SK-N-SH (cell line): ENCODE results near the gene PITPNB.

Experiments
- CHD2 ChIP-seq: fragments of 150-350 bp; IDR thresholded peaks from 2 replicates; pipeline ENCODE4 v1.6.1; 2018; ENCODE audit warnings: low read length; ENCODE audit not compliant: partially characterized antibody
- EP300 ChIP-seq, 2 experiments: IDR thresholded peaks; 2 replicates each; pipeline versions ENCODE4 v1.4.0 to v1.6.1; 2012; ENCODE audit warnings: borderline replicate concordance in 1 of 2, low read depth in 1 of 2, low read length in 1 of 2
- MEF2A ChIP-seq: IDR thresholded peaks from 2 replicates; pipeline ENCODE4 v1.4.0; 2012; ENCODE audit warnings: low read depth, borderline replicate concordance
- NFIC ChIP-seq: IDR thresholded peaks from 2 replicates; pipeline ENCODE4 v1.4.0; 2012; ENCODE audit warnings: borderline replicate concordance
- NRF1 ChIP-seq: IDR thresholded peaks from 2 replicates; pipeline ENCODE4 v1.6.1; 2012; ENCODE audit warnings: low read depth, mild to moderate bottlenecking, low read length
- POLR2AphosphoS5 ChIP-seq: IDR thresholded peaks from 2 replicates; pipeline ENCODE4 v1.6.1; 2012; ENCODE audit warnings: low read depth, low read length
- RAD21 ChIP-seq: IDR thresholded peaks from 2 replicates; pipeline ENCODE4 v1.6.1; 2012; ENCODE audit warnings: mild to moderate bottlenecking, low read length
- SIN3A ChIP-seq: IDR thresholded peaks from 2 replicates; pipeline ENCODE4 v1.6.1; 2012; ENCODE audit warnings: low read depth, mild to moderate bottlenecking, low read length, moderate library complexity, borderline replicate concordance
- TAF1 ChIP-seq: IDR thresholded peaks from 2 replicates; pipeline ENCODE4 v1.6.1; 2012; ENCODE audit warnings: low read depth, mild to moderate bottlenecking, low read length, moderate library complexity, borderline replicate concordance
- TCF12 ChIP-seq: IDR thresholded peaks from 2 replicates; pipeline ENCODE4 v1.4.0; 2012
- TEAD4 ChIP-seq: IDR thresholded peaks from 2 replicates; pipeline ENCODE4 v1.4.0; 2012; ENCODE audit warnings: mild to moderate bottlenecking, borderline replicate concordance; ENCODE audit not compliant: insufficient read depth
- TF ChIP-seq, protein P1 (sequence below): fragments of 200-600 bp; sonication (generic); IDR thresholded peaks from 2 replicates; pipeline ENCODE4 v1.6.1; 2017; ENCODE audit warnings: antibody characterized with exemption, mild to moderate bottlenecking, moderate library complexity
- TF ChIP-seq, protein P2 (sequence below): fragments of 150-350 bp; IDR thresholded peaks from 2 replicates; pipeline ENCODE4 v1.6.1; 2017; ENCODE audit warnings: antibody characterized with exemption, low read length, low read depth, borderline replicate concordance

DNA sequence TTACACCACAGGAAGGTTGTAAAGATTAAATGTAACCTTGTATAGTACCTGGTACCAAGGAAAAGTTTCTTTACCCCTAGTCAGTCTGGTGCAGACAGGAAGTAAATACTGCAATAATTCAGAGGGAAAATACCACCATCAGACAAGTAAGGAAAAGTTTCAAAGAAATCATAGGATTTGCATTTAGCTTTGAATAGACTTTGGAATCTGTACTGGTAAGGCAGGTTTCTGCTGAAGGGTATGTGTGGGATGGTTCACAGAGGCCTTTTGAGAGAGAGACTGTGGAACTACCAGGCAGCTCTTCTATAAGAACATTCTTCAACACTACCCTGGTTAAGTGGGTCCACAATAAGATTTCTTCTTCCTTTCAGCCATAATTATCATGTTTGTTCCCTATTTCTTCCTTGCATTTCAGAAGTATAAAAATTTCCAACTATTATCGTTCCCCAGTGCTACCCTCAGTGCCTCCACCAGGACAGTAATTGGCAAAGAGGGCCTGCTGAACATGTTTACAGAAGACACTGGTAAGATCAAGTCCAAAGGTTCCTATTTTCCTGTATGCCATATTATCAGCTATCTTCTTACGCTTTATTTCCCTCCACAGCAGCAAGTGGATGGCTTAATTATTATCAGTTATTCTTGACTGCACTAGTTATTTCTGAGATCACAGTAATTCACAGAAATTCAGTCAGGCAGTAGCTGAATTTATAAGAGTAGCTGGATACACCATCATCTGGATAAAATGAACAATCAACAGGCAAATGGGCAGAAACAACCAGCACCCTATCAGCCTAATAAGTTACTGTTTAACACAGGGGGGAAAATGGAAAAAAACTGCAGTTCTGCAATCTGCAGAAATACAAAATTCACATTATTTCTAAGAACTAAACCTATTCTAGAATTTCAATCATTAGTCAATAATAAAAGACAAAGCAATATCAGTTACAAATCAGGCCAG, 48.5 kb downstream of the PITPNB start:
- TF ChIP-seq, protein P1, sequence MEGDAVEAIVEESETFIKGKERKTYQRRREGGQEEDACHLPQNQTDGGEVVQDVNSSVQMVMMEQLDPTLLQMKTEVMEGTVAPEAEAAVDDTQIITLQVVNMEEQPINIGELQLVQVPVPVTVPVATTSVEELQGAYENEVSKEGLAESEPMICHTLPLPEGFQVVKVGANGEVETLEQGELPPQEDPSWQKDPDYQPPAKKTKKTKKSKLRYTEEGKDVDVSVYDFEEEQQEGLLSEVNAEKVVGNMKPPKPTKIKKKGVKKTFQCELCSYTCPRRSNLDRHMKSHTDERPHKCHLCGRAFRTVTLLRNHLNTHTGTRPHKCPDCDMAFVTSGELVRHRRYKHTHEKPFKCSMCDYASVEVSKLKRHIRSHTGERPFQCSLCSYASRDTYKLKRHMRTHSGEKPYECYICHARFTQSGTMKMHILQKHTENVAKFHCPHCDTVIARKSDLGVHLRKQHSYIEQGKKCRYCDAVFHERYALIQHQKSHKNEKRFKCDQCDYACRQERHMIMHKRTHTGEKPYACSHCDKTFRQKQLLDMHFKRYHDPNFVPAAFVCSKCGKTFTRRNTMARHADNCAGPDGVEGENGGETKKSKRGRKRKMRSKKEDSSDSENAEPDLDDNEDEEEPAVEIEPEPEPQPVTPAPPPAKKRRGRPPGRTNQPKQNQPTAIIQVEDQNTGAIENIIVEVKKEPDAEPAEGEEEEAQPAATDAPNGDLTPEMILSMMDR, result no peak
- no peak for TF ChIP-seq TCF12
- TF ChIP-seq RAD21, result no peak
- TF ChIP-seq NRF1, result no peak
- TF ChIP-seq TAF1, result no peak
- no peak for TF ChIP-seq EP300 (IDR thresholded peaks at IDR 0.05; ENCODE audit: borderline replicate concordance in 1 of 2, low read depth in 1 of 2, low read length in 1 of 2)
- no peak for TF ChIP-seq POLR2AphosphoS5
- TF ChIP-seq TEAD4, result no peak
- no peak for TF ChIP-seq CHD2
- TF ChIP-seq MEF2A, result no peak
- TF ChIP-seq, protein P2, sequence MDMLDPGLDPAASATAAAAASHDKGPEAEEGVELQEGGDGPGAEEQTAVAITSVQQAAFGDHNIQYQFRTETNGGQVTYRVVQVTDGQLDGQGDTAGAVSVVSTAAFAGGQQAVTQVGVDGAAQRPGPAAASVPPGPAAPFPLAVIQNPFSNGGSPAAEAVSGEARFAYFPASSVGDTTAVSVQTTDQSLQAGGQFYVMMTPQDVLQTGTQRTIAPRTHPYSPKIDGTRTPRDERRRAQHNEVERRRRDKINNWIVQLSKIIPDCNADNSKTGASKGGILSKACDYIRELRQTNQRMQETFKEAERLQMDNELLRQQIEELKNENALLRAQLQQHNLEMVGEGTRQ, result no peak
- no peak for TF ChIP-seq NFIC
- TF ChIP-seq SIN3A, result no peak
